H9 (cell line): ENCODE results near the gene PLPPR5. TPM values are rescaled to one million over a fixed set of nuclear protein-coding genes. Genes with fewer than 3 reads are reported as not detected.

Experiments used
- DNase-seq: peaks from one replicate; pipeline ENCODE4 v3.0.0-alpha.2; 2017
- H2AFZ ChIP-seq: one replicate; pipeline ENCODE4 v1.6.1; 2013; ENCODE audit warnings: mild to moderate bottlenecking, low read length, control low read depth, moderate library complexity
- H2AK5ac ChIP-seq: 2 replicates; pipeline ENCODE4 v1.6.1; 2013; ENCODE audit warnings: low read length, control low read depth, mixed read lengths; ENCODE audit not compliant: insufficient read length
- H2BK120ac ChIP-seq: one replicate; pipeline ENCODE4 v1.6.1; 2013; ENCODE audit warnings: low read depth, mild to moderate bottlenecking, low read length, control low read depth, inconsistent platforms; ENCODE audit not compliant: poor library complexity, severe bottlenecking
- H2BK12ac ChIP-seq: 2 replicates; pipeline ENCODE4 v1.6.1; 2013; ENCODE audit warnings: low read length, control low read depth, mixed read lengths, low read depth; ENCODE audit not compliant: insufficient read length
- H2BK15ac ChIP-seq: 2 replicates; pipeline ENCODE4 v1.6.1; 2013; ENCODE audit warnings: low read depth, low read length, control low read depth
- H2BK20ac ChIP-seq: one replicate; pipeline ENCODE4 v1.6.1; 2013; ENCODE audit warnings: low read depth, mild to moderate bottlenecking, low read length, control low read depth, inconsistent platforms; ENCODE audit not compliant: poor library complexity, severe bottlenecking
- H2BK5ac ChIP-seq: 2 replicates; pipeline ENCODE4 v1.6.1; 2013; ENCODE audit warnings: low read length, control low read depth, mixed read lengths; ENCODE audit not compliant: insufficient read length
- H3K14ac ChIP-seq: 2 replicates; pipeline ENCODE4 v1.6.1; 2013; ENCODE audit warnings: low read length, control low read depth; ENCODE audit not compliant: insufficient read depth
- H3K18ac ChIP-seq: 2 replicates; pipeline ENCODE4 v1.6.1; 2013; ENCODE audit warnings: low read depth, mild to moderate bottlenecking, mixed read lengths, low read length, control low read depth; ENCODE audit not compliant: insufficient read length
- H3K23ac ChIP-seq: 2 replicates; pipeline ENCODE4 v1.6.1; 2013; ENCODE audit warnings: low read length, control low read depth, mixed read lengths, low read depth; ENCODE audit not compliant: insufficient read length
- H3K23me2 ChIP-seq: 2 replicates; pipeline ENCODE4 v1.6.1; 2013; ENCODE audit warnings: low read depth, mild to moderate bottlenecking, mixed read lengths, low read length, control low read depth; ENCODE audit not compliant: insufficient read length, poor library complexity, severe bottlenecking
- H3K27ac ChIP-seq: 2 replicates; pipeline ENCODE4 v1.5.1; 2013; ENCODE audit warnings: low read length, control low read depth, mixed read lengths, low read depth; ENCODE audit not compliant: insufficient read length
- H3K27me3 ChIP-seq: 2 replicates; pipeline ENCODE4 v1.6.1; 2013; ENCODE audit warnings: low read length, control low read depth, inconsistent platforms; ENCODE audit not compliant: insufficient read depth
- H3K4ac ChIP-seq: 2 replicates; pipeline ENCODE4 v1.6.1; 2013; ENCODE audit warnings: low read depth, mild to moderate bottlenecking, control low read depth, inconsistent platforms, low read length, moderate library complexity
- H3K4me1 ChIP-seq: 2 replicates; pipeline ENCODE4 v1.6.1; 2013; ENCODE audit warnings: low read length, control low read depth, inconsistent platforms; ENCODE audit not compliant: insufficient read depth
- H3K4me2 ChIP-seq: 2 replicates; pipeline ENCODE4 v1.6.1; 2013; ENCODE audit warnings: low read length, control low read depth, mixed read lengths; ENCODE audit not compliant: insufficient read length, insufficient read depth
- H3K56ac ChIP-seq: 2 replicates; pipeline ENCODE4 v1.6.1; 2013; ENCODE audit warnings: low read depth, mild to moderate bottlenecking, mixed read lengths, low read length, control low read depth; ENCODE audit not compliant: insufficient read length
- H3K79me1 ChIP-seq: 2 replicates; pipeline ENCODE4 v1.6.1; 2013; ENCODE audit warnings: low read depth, mild to moderate bottlenecking, moderate library complexity, low read length, control low read depth, inconsistent platforms; ENCODE audit not compliant: insufficient read depth, poor library complexity, severe bottlenecking
- H3K79me2 ChIP-seq: 2 replicates; pipeline ENCODE4 v1.6.1; 2013; ENCODE audit warnings: low read length, control low read depth, inconsistent platforms; ENCODE audit not compliant: insufficient read depth
- H3K9ac ChIP-seq: 2 replicates; pipeline ENCODE4 v1.6.1; 2013; ENCODE audit warnings: low read length, control low read depth, mixed read lengths; ENCODE audit not compliant: insufficient read length; ENCODE audit errors: extremely low read depth
- H3K9me3 ChIP-seq: one replicate; pipeline ENCODE4 v1.6.1; 2013; ENCODE audit warnings: low read depth, low read length, inconsistent platforms; ENCODE audit not compliant: control insufficient read depth
- H3T11ph ChIP-seq: one replicate; pipeline ENCODE4 v1.6.1; 2013; ENCODE audit warnings: mild to moderate bottlenecking, low read length, control low read depth, inconsistent platforms
- H4K20me1 ChIP-seq: one replicate; pipeline ENCODE4 v1.6.1; 2013; ENCODE audit not compliant: control insufficient read depth, insufficient read length, insufficient read depth
- H4K5ac ChIP-seq: 2 replicates; pipeline ENCODE4 v1.6.1; 2013; ENCODE audit warnings: low read depth, mild to moderate bottlenecking, mixed read lengths, low read length, control low read depth; ENCODE audit not compliant: insufficient read length
- H4K8ac ChIP-seq: replicated peaks from 2 replicates; pipeline ENCODE4 v1.6.1; 2013; ENCODE audit warnings: low read length, control low read depth, mixed read lengths, low read depth; ENCODE audit not compliant: insufficient read length
- H4K91ac ChIP-seq: 2 replicates; pipeline ENCODE4 v1.6.1; 2013; ENCODE audit warnings: low read depth, mild to moderate bottlenecking, moderate library complexity, mixed read lengths, low read length, control low read depth; ENCODE audit not compliant: insufficient read length
- H3K27ac Mint-ChIP-seq, 3 experiments: 2 replicates in 2 of 3; 3 replicates in 1 of 3; pipeline ENCODE4 v1.8.0; 2020 to 2021; ENCODE audit warnings: mixed read lengths in 3 of 3, mild to moderate bottlenecking in 1 of 3, moderate library complexity in 1 of 3
- H3K27me3 Mint-ChIP-seq: 2 replicates; pipeline ENCODE4 v1.8.0; 2021; ENCODE audit warnings: low read depth, mild to moderate bottlenecking, moderate library complexity, mixed read lengths
- H3K36me3 Mint-ChIP-seq, 3 experiments: 2 replicates in 2 of 3; 3 replicates in 1 of 3; pipeline ENCODE4 v1.8.0; 2020 to 2021; ENCODE audit warnings: low read depth in 3 of 3, mixed read lengths in 3 of 3; ENCODE audit not compliant: insufficient read depth in 1 of 3
- H3K4me1 Mint-ChIP-seq, 2 experiments: 2 replicates each; pipeline ENCODE4 v1.8.0; 2020; ENCODE audit warnings: mixed read lengths in 2 of 2
- H3K4me3 Mint-ChIP-seq, 2 experiments: 2 replicates in 1 of 2; 3 replicates in 1 of 2; pipeline ENCODE4 v1.8.0; 2020 to 2021; ENCODE audit warnings: mild to moderate bottlenecking in 2 of 2, mixed read lengths in 2 of 2, moderate library complexity in 1 of 2
- H3K9me3 Mint-ChIP-seq, 2 experiments: 2 replicates in 1 of 2; 3 replicates in 1 of 2; pipeline ENCODE4 v1.8.0; 2020; ENCODE audit warnings: mild to moderate bottlenecking in 2 of 2, mixed read lengths in 2 of 2, moderate library complexity in 1 of 2
- WGBS: extraction: QIAGEN DNeasy Blood & Tissue Kit; methylation state at CpG from one replicate; pipeline ENCODE4 v1.1.7; 2013; ENCODE audit warnings: missing lambda C conversion rate, low lambda C conversion rate, mixed read lengths; ENCODE audit not compliant: insufficient read length; ENCODE audit errors: extremely low coverage; 5-methylcytosine and 5-hydroxymethylcytosine counted together
- total RNA-seq: library from RNA; stranded (reverse); gene quantifications from 2 replicates; pipeline ENCODE4 v1.2.1, GENCODE V29; 2021
- TF ChIP-seq, protein P1 (sequence below): fragments of 200-600 bp; sonication (generic); conservative IDR thresholded peaks from 3 replicates; pipeline ENCODE4 v1.8.0; 2021; ENCODE audit warnings: antibody characterized with exemption, mild to moderate bottlenecking

Gene PLPPR5
- total RNA-seq, 1 experiment from 2014 or later, result 1.4 TPM

DNA sequence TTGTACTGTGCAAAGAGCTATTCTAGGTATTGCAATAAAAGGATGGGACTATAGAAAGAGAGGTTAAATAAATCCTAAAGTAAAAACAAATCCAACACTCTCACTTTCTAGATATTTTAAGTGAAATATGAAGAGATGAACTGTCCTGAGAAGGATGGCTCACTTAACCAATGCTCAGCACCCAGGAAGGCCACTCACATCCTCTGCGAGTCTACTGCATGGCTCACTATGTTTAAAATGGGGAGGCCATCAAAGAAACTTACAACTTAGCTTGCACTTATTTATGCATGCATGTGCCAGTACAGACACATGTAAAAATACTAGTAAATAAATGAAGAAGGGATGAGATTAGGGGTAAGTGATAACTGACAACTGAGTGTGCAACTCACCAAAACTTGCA, 37.5 kb downstream of the PLPPR5 start:
- Histone ChIP-seq H3K9ac (no peak overlapping the region), H2AFZ (no peak overlapping the region), H3K79me2 (no peaks in the 10 kb centered on the region), H2AK5ac (no peak overlapping the region), H3K23ac (no peak overlapping the region), H4K20me1 (no peaks in the 10 kb centered on the region), H2BK12ac (no peak overlapping the region), H4K8ac (no peak overlapping the region), H3K4me1 (no peaks in the 10 kb centered on the region; the same call in 1 of the 2 replicates), H3K23me2 (no peaks in the 10 kb centered on the region), H3K56ac (no peak overlapping the region), H2BK15ac (no peak overlapping the region), H3K4ac (no peak overlapping the region), H3K18ac (no peak overlapping the region), H4K91ac (no peak overlapping the region), H3T11ph (no peak overlapping the region), H3K79me1 (no peaks in the 10 kb centered on the region), H3K14ac (no peak overlapping the region), H4K5ac (no peak overlapping the region), H3K27me3 (no peaks in the 10 kb centered on the region), H2BK20ac (no peak overlapping the region), H3K27ac (no peak overlapping the region), H2BK120ac (no peak overlapping the region), H3K9me3 (no peaks in the 10 kb centered on the region), H3K4me2 (no peak overlapping the region), H2BK5ac (no peak overlapping the region)
- Mint-ChIP-seq H3K4me3 (no peak overlapping the region), H3K27ac (no peak overlapping the region), H3K36me3 (no peaks in the 10 kb centered on the region; a peak in 1 of 7 replicates), H3K4me1 (peaks cover 32 to 41% of the 10 kb centered on the region in 2 experiments), H3K27me3 (no peaks in the 10 kb centered on the region), H3K9me3 (no peaks in the 10 kb centered on the region)
- no peak for DNase-seq
- TF ChIP-seq, protein P1, sequence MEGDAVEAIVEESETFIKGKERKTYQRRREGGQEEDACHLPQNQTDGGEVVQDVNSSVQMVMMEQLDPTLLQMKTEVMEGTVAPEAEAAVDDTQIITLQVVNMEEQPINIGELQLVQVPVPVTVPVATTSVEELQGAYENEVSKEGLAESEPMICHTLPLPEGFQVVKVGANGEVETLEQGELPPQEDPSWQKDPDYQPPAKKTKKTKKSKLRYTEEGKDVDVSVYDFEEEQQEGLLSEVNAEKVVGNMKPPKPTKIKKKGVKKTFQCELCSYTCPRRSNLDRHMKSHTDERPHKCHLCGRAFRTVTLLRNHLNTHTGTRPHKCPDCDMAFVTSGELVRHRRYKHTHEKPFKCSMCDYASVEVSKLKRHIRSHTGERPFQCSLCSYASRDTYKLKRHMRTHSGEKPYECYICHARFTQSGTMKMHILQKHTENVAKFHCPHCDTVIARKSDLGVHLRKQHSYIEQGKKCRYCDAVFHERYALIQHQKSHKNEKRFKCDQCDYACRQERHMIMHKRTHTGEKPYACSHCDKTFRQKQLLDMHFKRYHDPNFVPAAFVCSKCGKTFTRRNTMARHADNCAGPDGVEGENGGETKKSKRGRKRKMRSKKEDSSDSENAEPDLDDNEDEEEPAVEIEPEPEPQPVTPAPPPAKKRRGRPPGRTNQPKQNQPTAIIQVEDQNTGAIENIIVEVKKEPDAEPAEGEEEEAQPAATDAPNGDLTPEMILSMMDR, result no peak
- no CpG with 5 or more reads among the region's 1 CpG for WGBS
